WTC11 (cell line): ENCODE measurements around the gene PGF.

Source experiments
- AFF4 ChIP-seq: sonication (generic); formaldehyde crosslinking; IDR thresholded peaks from 2 replicates; pipeline ENCODE4 v1.8.1; 2023; ENCODE audit warnings: mild to moderate bottlenecking, missing genetic modification reagents, borderline replicate concordance
- ATF2 ChIP-seq: sonication (generic); formaldehyde crosslinking; IDR thresholded peaks from 2 replicates; pipeline ENCODE4 v1.8.1; 2022; ENCODE audit warnings: low read depth, missing genetic modification reagents, borderline replicate concordance
- ATF6 ChIP-seq: sonication (generic); formaldehyde crosslinking; IDR thresholded peaks from 2 replicates; pipeline ENCODE4 v1.8.1; 2023; ENCODE audit warnings: mild to moderate bottlenecking, missing genetic modification reagents
- CTCF ChIP-seq: fragments of 200-600 bp; IDR thresholded peaks from 2 replicates; pipeline ENCODE4 v1.8.0; 2022; ENCODE audit warnings: antibody characterized with exemption
- JUN ChIP-seq: sonication (generic); formaldehyde crosslinking; IDR thresholded peaks from 2 replicates; pipeline ENCODE4 v1.8.0; 2023; ENCODE audit warnings: mild to moderate bottlenecking, missing genetic modification reagents
- MYBL2 ChIP-seq: sonication (generic); formaldehyde crosslinking; IDR thresholded peaks from 2 replicates; pipeline ENCODE4 v1.8.1; 2023; ENCODE audit warnings: mild to moderate bottlenecking, moderate library complexity, missing genetic modification reagents
- NFE2L1 ChIP-seq: sonication (generic); formaldehyde crosslinking; IDR thresholded peaks from 2 replicates; pipeline ENCODE4 v1.8.1; 2023; ENCODE audit warnings: missing genetic modification reagents
- NR2C2 ChIP-seq: sonication (generic); formaldehyde crosslinking; IDR thresholded peaks from 2 replicates; pipeline ENCODE4 v1.8.0; 2022; ENCODE audit warnings: mild to moderate bottlenecking, missing genetic modification reagents
- RELA ChIP-seq: sonication (generic); formaldehyde crosslinking; IDR thresholded peaks from 2 replicates; pipeline ENCODE4 v1.8.1; 2022; ENCODE audit warnings: missing genetic modification reagents, mild to moderate bottlenecking, borderline replicate concordance
- ZBTB21 ChIP-seq: sonication (generic); formaldehyde crosslinking; IDR thresholded peaks from 2 replicates; pipeline ENCODE4 v1.8.1; 2023; ENCODE audit warnings: mild to moderate bottlenecking, missing genetic modification reagents, borderline replicate concordance
- ZNF121 ChIP-seq: sonication (generic); formaldehyde crosslinking; IDR thresholded peaks from 2 replicates; pipeline ENCODE4 v1.8.0; 2023; ENCODE audit warnings: missing genetic modification reagents
- ZNF416 ChIP-seq: fragments of 250-450 bp; sonication (Bioruptor Pico); IDR thresholded peaks from 2 replicates; pipeline ENCODE4 v1.9.0; 2021; ENCODE audit warnings: mild to moderate bottlenecking, inconsistent platforms
- ZNF671 ChIP-seq: fragments of 250-450 bp; sonication (Bioruptor Pico); IDR thresholded peaks from 2 replicates; pipeline ENCODE4 v1.8.0; 2021; ENCODE audit warnings: mild to moderate bottlenecking
- ZSCAN18 ChIP-seq: fragments of 250-450 bp; sonication (Bioruptor Pico); IDR thresholded peaks from 2 replicates; pipeline ENCODE4 v2.1.2; 2022; ENCODE audit warnings: mild to moderate bottlenecking, moderate library complexity

- TF ChIP-seq NR2C2 (CRISPR knock-in tag) (no peak), CTCF (no peak), NFE2L1 (no peak), ATF2 (CRISPR knock-in tag) (no peak), ATF6 (no peak), JUN (no peak), MYBL2 (CRISPR knock-in tag) (no peak), ZNF121 (CRISPR knock-in tag) (no peak), ZBTB21 (CRISPR knock-in tag) (no peak), RELA (no peak), ZSCAN18 (no peak), ZNF671 (CRISPR knock-in tag) (no peak), AFF4 (CRISPR knock-in tag) (no peak), ZNF416 (no peak)
Observed at GRCh38 chr14:74954232-74954946, 1.0 kb downstream of the PGF start.
